Panc1 (cell line): ENCODE measurements around the gene RALGAPA1. TPM values are rescaled to one million over a fixed set of nuclear protein-coding genes. Genes with fewer than 3 reads are reported as not detected.

Experiments used
- total RNA-seq: library from RNA; stranded (reverse); gene quantifications from one replicate; pipeline ENCODE4 v1.2.1, GENCODE V29; 2021; ENCODE audit not compliant: unreplicated experiment

The RALGAPA1 gene
- total RNA-seq, 1 experiment from 2014 or later, result 31.5 TPM

Other genes with a start within 250 kb of the RALGAPA1 start
- gene BRMS1L, start 17.0 kb upstream of the RALGAPA1 start, total RNA-seq, result 10.5 TPM